DOHH2 (cell line): ENCODE results near the gene TUBG2.
"Not testable (repeated sequence)": the region's sequence is repeated elsewhere in the genome, so short reads cannot be mapped to it uniquely, and the experiment has no call there.

Experiments
- H3F3A ChIP-seq: fragments of 200-600 bp; sonication (generic), shearing (Covaris generic); 2 replicates; pipeline ENCODE4 v1.6.0; 2016; ENCODE audit warnings: antibody characterized with exemption, mild to moderate bottlenecking; ENCODE audit not compliant: control insufficient read depth, insufficient read depth
- H3K27ac ChIP-seq: fragments of 200-600 bp; sonication (generic); 2 replicates; pipeline ENCODE4 v1.5.1; 2014; ENCODE audit warnings: low read depth, mild to moderate bottlenecking, low read length, moderate library complexity
- H3K27me3 ChIP-seq: fragments of 200-600 bp; sonication (generic); 2 replicates; pipeline ENCODE4 v1.6.1; 2014; ENCODE audit warnings: mild to moderate bottlenecking, low read length, mixed read lengths; ENCODE audit not compliant: control insufficient read depth
- H3K36me3 ChIP-seq: fragments of 200-600 bp; sonication (generic); 2 replicates; pipeline ENCODE4 v1.6.1; 2014; ENCODE audit warnings: mild to moderate bottlenecking, low read length, moderate library complexity, mixed read lengths; ENCODE audit not compliant: control insufficient read depth
- H3K4me1 ChIP-seq: fragments of 200-600 bp; sonication (generic); 2 replicates; pipeline ENCODE4 v1.6.1; 2014; ENCODE audit warnings: mild to moderate bottlenecking, low read length, mixed read lengths; ENCODE audit not compliant: control insufficient read depth
- H3K4me2 ChIP-seq: fragments of 200-600 bp; sonication (generic); 2 replicates; pipeline ENCODE4 v1.6.0; 2014; ENCODE audit warnings: mild to moderate bottlenecking, low read length, moderate library complexity
- H3K4me3 ChIP-seq: fragments of 200-600 bp; sonication (generic); 2 replicates; pipeline ENCODE4 v1.5.1; 2014; ENCODE audit warnings: mild to moderate bottlenecking, low read length, mixed read lengths
- H3K79me2 ChIP-seq: fragments of 200-600 bp; sonication (generic); 2 replicates; pipeline ENCODE4 v1.6.1; 2014; ENCODE audit warnings: mild to moderate bottlenecking, low read length, mixed read lengths; ENCODE audit not compliant: control insufficient read depth
- H3K9me2 ChIP-seq: fragments of 200-600 bp; sonication (generic); replicated peaks from 2 replicates; pipeline ENCODE4 v1.6.1; 2014; ENCODE audit warnings: mild to moderate bottlenecking, low read length, mixed read lengths; ENCODE audit not compliant: control insufficient read depth
- H3K9me3 ChIP-seq: fragments of 200-600 bp; sonication (generic); 2 replicates; pipeline ENCODE4 v1.6.1; 2014; ENCODE audit warnings: antibody characterized with exemption, low read length, mixed read lengths; ENCODE audit not compliant: control insufficient read depth, insufficient read depth
- H4K20me1 ChIP-seq: fragments of 200-600 bp; sonication (generic); 2 replicates; pipeline ENCODE4 v1.6.0; 2014; ENCODE audit warnings: low read depth, mild to moderate bottlenecking, antibody characterized with exemption, low read length, moderate library complexity; ENCODE audit not compliant: control insufficient read depth, insufficient read depth
- EZH2phosphoT487 ChIP-seq: fragments of 200-600 bp; sonication (generic); IDR thresholded peaks from 2 replicates; pipeline ENCODE4 v1.6.1; 2017; ENCODE audit warnings: borderline replicate concordance, mild to moderate bottlenecking, antibody characterized with exemption, low read length, moderate library complexity, mixed read lengths
- TF ChIP-seq, protein P1 (sequence below): fragments of 200-600 bp; sonication (generic); IDR thresholded peaks from one replicate; pipeline ENCODE4 v1.5.1; 2014; ENCODE audit warnings: antibody characterized with exemption, mild to moderate bottlenecking, low read depth, low read length; ENCODE audit not compliant: poor library complexity, severe bottlenecking

Gene TUBG2

DNA sequence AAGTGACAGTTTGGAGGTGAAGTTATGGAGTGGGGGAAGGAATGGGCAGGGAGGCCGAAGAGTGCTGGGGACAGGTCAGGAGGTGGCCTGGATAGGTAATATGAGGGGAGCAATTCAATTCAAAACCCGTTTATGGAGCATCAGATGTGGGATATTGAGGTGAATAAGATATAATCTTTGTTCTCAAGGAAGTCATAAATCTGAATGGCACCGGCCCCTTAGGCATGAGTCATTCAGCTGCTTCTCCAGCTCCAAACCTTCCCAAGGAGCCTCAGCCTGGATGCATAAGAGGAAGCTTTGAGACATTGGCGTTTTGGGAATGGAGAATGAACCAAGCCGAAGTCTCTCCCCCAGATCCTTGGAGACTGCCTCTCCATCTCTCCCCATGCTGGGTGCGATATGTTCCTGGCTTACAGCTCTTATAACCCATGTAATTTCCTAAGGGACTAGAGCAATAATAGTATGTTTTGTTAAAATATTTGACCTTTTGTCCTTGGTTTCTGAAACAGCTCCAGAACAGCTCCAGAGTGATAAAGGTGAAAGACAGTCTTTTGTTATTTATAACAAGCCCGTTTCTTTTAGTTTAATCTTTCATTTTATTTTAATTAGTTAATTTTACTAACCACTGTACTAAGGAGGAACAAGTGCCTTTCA, 1.7 kb downstream of the TUBG2 start:
- 0 out of 2 replicates have a peak, but pooled peaks cover 7% of the 10 kb centered on the region for H3F3A ChIP-seq
- H3K4me2 ChIP-seq = no peak overlapping the region
- H3K36me3 ChIP-seq = no peaks in the 10 kb centered on the region
- no peaks in the 10 kb centered on the region for H3K27me3 ChIP-seq
- H3K4me3 ChIP-seq = no peak overlapping the region
- H3K27ac ChIP-seq = no peak overlapping the region
- H3K4me1 ChIP-seq = peaks cover 20% of the 10 kb centered on the region
- H3K9me3 ChIP-seq = no peaks in the 10 kb centered on the region
- no peaks in the 10 kb centered on the region for H3K79me2 ChIP-seq
- H4K20me1 ChIP-seq = no peaks in the 10 kb centered on the region
- H3K9me2 ChIP-seq = no peaks in the 10 kb centered on the region
- TF ChIP-seq EZH2phosphoT487 = no peak
- TF ChIP-seq, protein P1, sequence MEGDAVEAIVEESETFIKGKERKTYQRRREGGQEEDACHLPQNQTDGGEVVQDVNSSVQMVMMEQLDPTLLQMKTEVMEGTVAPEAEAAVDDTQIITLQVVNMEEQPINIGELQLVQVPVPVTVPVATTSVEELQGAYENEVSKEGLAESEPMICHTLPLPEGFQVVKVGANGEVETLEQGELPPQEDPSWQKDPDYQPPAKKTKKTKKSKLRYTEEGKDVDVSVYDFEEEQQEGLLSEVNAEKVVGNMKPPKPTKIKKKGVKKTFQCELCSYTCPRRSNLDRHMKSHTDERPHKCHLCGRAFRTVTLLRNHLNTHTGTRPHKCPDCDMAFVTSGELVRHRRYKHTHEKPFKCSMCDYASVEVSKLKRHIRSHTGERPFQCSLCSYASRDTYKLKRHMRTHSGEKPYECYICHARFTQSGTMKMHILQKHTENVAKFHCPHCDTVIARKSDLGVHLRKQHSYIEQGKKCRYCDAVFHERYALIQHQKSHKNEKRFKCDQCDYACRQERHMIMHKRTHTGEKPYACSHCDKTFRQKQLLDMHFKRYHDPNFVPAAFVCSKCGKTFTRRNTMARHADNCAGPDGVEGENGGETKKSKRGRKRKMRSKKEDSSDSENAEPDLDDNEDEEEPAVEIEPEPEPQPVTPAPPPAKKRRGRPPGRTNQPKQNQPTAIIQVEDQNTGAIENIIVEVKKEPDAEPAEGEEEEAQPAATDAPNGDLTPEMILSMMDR = no peak

DNA sequence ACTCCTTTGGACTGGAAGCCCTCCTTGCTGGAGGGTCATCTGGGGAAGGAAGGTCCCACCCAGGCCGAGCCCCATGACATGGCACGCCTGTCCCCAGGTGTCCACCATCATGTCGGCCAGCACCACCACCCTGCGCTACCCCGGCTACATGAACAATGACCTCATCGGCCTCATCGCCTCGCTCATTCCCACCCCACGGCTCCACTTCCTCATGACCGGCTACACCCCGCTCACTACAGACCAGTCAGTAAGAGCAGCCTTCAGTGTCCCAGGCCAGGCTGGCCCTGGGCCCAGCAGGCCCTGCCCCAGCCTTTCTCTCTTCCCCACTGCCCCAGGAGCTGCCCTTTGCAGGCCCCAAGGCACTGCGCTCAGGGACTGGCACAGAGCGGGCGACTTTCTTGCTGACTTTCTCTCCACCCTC, 6.5 kb downstream of the TUBG2 start:
- H3K4me2 ChIP-seq = no peak overlapping the region
- no peaks in the 10 kb centered on the region for H4K20me1 ChIP-seq
- 0 out of 2 replicates have a peak, but pooled peaks cover 4% of the 10 kb centered on the region for H3F3A ChIP-seq
- H3K9me2 ChIP-seq = no peaks in the 10 kb centered on the region
- no peak overlapping the region for H3K27ac ChIP-seq
- no peaks in the 10 kb centered on the region for H3K79me2 ChIP-seq
- peaks cover 5% of the 10 kb centered on the region for H3K4me1 ChIP-seq
- H3K27me3 ChIP-seq = peaks cover 12% of the 10 kb centered on the region
- no peaks in the 10 kb centered on the region for H3K36me3 ChIP-seq
- TF ChIP-seq EZH2phosphoT487 = no peak
- TF ChIP-seq, protein P1 = no peak
- no peaks in the 10 kb centered on the region for H3K9me3 ChIP-seq
- no peak overlapping the region for H3K4me3 ChIP-seq

DNA sequence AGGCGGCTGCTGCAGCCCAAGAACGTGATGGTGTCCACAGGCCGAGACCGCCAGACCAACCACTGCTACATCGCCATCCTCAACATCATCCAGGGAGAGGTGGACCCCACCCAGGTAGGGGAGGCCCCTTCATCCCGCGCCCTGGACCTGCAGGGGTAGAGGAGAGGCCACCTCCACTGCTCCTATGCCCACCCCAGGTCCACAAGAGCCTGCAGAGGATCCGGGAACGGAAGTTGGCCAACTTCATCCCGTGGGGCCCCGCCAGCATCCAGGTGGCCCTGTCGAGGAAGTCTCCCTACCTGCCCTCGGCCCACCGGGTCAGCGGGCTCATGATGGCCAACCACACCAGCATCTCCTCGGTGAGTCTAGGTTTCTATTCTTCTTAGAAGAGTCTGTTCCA, 7.0 kb downstream of the TUBG2 start:
- not testable (repeated sequence) for H3K36me3 ChIP-seq, H3K4me1 ChIP-seq, H4K20me1 ChIP-seq, H3K9me3 ChIP-seq, H3K9me2 ChIP-seq, H3F3A ChIP-seq, H3K4me2 ChIP-seq, H3K79me2 ChIP-seq, H3K27ac ChIP-seq, H3K4me3 ChIP-seq
- H3K27me3 ChIP-seq = peaks cover 18% of the 10 kb centered on the region

DNA sequence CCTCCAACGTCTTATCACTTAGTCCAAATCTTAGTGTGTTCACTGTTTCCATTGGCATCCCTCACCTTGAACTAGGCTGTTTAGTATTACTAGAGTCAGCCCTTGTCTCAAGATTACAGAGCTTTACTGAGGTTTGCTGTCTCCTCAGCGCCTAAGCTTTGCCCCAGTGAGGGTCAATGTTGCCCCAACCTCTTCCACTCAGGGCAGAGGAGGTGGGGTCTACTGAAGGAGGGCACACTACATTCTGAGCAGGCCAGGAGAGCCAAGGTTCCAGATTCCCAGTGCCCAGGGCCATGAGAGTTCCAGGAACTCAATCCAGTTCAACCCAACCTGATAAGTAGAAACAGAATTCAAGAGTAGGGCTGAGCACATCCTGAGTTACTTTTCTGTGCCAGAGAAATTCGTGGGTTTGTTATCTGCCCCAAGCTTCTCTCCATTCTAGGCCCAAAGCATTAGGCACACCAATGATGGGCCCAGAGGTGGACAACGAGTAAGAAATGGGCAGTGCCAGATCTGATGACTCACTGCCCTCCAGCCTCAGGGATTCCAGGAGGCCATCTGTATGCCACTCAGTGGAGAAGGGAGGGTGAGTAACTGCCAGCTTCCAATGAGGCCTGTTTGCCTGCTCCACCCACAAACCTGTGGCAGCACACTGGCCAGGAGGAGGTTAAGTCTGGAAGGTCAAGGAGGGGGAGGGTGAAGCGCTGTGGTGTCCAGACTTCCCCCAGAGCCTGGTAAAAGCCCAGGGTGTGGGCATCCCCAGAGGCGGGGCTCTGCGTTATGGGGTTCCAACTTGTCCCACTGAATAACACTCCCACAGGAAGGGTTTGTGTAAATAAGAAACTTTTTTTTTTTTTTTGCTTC, 8.2 kb downstream of the TUBG2 start:
- H3K4me3 ChIP-seq = no peak overlapping the region
- no peaks in the 10 kb centered on the region for H3F3A ChIP-seq
- H4K20me1 ChIP-seq = no peaks in the 10 kb centered on the region
- no peaks in the 10 kb centered on the region for H3K9me2 ChIP-seq
- H3K27ac ChIP-seq = no peak overlapping the region
- no peaks in the 10 kb centered on the region for H3K79me2 ChIP-seq
- TF ChIP-seq, protein P1 = no peak
- no peak for TF ChIP-seq EZH2phosphoT487
- H3K27me3 ChIP-seq = peaks cover 29% of the 10 kb centered on the region
- H3K4me2 ChIP-seq = no peak overlapping the region
- H3K4me1 ChIP-seq = peaks cover 9% of the 10 kb centered on the region
- H3K36me3 ChIP-seq = no peaks in the 10 kb centered on the region
- no peaks in the 10 kb centered on the region for H3K9me3 ChIP-seq
